Measurements from ENCODE around the gene CPD.
"Not testable (repeated sequence)": the region's sequence is repeated elsewhere in the genome, so short reads cannot be mapped to it uniquely, and the experiment has no call there.

The CPD gene

DNA sequence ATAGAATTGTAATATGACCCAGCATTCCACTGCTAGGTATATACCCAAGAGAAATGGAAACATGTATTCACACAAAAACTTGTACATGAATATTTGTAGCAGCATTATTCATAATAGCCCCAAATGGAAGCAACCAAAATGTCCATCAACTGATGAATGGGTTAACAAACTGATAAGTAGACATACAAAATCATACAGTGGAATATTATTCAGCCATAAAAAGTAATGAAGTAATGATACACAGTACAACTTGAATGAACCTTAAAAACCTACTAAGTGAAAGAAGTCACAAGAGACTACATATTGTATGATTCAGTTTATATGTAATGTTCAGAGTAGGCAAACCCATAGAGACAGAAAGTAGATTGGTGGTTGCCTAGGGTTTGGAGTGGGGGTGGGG lies 58.0 kb downstream of the CPD start:
- DNase-seq = no peak

DNA sequence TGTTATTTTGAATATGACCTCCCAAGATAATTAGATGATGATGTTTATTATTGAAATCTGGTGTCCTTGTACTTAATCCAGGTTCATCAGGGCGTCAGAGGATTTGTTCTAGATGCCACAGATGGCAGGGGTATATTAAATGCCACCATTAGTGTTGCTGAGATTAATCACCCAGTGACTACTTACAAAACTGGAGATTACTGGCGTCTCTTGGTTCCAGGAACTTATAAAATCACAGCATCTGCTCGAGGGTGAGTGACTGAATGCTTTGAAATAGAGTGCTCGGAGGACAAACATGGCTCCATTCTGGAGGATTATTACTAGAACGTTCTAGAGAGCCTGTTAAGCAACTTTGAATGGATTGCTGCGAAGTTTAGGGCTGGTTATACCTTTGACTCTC lies 65.0 kb downstream of the CPD start:
- DNase-seq = peak; percentile 12

DNA sequence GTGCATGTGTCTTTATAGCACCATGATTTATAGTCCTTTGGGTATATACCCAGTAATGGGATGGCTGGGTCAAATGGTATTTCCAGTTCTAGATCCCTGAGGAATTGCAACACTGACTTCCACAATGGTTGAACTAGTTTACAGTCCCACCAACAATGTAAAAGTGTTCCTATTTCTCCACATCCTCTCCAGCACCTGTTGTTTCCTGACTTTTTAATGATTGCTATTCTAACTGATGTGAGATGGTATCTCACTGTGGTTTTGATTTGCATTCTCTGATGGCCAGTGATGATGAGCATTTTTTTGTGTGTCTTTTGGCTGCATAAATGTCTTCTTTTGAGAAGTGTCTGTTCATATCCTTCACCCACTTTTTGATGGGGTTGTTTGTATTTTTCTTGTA lies 67.9 kb downstream of the CPD start:
- DNase-seq = not testable (repeated sequence)

GRCh38 chr17:30449480-30449879 lies 70.8 kb downstream of the CPD start:
- DNase-seq = peak; percentile 46

DNA sequence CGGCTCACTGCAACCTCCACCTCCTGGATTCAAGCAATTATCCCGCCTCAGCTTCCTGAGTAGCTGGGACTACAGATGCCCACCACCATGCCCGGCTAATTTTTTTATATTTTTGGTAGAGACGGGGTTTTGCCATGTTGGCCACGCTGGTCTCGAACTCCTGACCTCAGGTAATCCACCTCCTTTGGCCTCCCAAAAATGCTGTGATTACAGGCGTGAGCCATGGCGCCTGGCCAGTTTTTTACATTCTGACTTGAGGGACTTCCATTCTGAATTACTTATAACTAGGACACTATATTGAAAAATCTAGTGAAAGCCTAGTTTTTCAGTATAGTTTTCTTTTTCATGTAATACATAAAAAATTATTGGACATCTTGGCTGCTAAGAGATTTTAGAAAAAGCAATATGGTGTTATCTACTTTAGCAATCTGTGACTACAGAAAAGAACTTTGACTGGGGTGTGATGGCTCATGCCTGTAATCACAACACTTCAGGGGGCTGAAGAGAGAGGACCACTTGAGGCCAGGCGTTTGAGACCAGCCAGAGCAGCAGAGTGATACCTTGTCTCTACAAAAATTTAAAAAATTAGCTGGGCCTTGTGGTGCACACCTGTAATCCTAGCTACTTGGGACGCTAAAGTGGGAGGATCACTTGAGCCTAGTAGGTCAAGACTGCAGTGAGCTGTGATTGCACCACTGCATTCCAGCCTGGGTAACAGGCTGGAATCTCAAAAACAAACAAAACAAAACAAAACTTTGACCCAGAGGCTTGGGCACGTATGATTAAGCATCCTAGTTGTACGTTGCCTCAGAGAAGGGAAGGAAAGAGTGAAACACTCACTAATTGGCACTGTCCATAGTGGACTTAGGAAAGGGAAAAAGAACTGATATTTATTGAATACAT lies 71.6 kb downstream of the CPD start:
- DNase-seq = no peak

GRCh38 chr17:30454635-30455034 lies 75.9 kb downstream of the CPD start:
- DNase-seq = no peak

DNA sequence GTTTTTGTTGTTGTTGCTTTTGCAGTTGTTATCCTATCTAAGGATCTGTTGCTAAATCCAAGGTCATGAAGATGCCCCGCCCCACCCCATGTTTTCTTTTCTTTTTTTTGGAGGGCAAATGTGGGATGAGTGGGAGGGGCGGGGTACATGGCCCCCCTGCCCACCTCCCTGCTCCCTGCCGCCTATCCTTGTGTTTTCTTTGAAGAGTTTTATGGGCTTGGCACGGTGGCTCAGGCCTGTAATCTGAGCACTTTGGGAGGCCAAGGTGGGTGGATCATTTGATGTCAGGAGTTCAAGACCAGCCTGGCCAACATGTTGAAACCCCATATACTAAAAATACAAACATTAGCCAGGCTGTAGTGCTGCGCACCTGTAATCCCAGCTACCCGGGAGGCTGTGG lies 79.6 kb downstream of the CPD start:
- DNase-seq = no peak

DNA sequence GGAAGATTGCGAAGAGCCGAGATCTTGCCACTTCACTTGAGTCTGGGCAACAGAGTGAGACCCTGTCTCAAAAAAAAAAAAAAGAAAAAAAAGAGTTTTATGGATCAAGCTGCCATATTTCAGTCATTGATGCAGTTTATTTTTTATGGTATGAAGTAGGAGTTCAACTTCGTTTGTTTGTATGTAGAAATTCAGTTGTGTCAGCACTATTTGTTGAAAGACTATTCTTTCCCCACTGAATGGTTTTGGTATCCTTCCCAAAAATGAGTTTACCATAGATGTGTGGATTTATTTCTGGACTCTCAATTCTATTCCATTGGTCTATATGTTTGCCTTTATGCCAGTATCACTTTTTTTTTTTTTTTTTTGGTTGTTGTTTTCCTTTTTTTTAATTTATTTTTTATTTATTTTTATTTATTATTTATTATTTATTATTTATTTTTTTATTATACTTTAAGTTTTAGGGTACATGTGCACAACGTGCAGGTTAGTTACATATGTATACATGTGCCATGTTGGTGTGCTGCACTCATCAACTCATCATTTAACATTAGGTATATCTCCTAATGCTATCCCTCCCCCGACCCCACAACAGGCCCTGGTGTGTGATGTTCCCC lies 80.2 kb downstream of the CPD start:
- DNase-seq = not testable (repeated sequence)

- no peak for DNase-seq
Observed at GRCh38 chr17:30468465-30468864, 89.7 kb downstream of the CPD start.

- no peak for DNase-seq
Observed at GRCh38 chr17:30472238-30472890, 93.6 kb downstream of the CPD start.

DNA sequence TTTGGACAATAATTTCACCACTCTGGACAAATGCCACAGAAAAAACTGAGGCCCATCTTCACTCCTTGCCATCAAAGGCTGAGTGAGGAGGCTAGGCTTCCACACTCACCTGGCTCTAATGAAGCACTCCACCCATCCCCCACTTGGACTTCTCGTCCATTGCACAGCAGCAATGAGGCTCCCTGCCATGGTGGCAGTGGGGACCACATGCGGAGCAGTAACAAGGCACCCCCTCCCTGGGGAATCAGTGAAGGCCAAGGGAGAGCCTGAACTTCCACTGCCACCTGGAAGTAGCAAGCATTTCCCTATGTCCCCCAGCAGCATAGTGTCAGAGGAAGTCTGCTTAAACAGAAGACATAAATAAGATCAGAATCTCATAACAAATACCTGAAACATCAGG lies 96.5 kb downstream of the CPD start:
- no peak for DNase-seq

DNA sequence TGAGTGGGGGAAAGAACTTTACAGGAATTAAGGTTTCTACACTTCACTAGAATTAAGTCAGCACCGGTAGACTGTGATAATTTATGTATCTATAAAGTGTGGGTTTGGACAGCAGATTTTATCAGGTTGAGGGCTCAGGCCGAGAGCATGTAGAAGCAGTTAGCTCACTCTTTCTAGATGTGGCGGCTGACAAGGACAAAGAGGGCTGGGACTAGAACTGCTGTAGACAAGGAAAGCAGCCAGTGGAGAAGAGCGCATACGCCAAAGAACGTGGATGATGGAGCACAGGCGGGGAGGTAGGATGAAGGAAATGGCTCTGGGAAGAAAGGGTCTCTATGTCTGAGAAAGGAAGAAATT lies 98.0 kb downstream of the CPD start:
- no peak for DNase-seq

DNA sequence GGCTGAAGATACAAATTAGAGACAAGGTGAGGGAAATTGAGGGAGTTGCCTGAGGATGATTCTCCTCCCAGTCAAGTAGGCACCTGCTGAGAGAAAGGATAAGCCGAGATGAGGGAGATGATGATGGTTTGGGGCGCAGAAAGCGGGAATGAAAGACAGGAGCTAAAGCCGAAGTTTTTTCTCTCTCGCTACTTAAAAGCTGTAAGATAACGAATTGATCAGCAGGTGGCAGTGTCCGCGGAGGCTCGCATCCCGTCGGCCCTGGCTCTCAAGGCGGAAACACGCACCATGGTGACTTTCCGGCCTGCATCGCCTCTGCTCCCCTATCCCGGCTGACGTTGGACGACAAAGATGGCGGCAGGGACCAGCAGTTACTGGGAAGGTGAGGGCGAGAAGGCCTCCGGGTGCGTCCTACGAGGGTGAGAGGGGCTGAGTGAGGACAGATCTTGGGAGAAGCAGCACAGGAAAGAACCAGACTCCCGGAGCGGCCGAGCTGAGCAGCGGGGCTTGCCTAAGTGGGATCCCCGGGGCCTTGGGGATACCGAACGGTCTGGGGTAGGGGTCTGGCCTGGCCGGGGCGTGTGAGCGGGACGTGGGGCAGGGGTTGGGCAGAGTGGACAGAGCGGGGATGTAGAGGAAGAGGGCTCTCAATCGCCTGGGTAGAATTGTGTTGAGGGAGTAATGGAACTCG lies 98.5 kb downstream of the CPD start, which contains the start of gene GOSR1:
Gene GOSR1 (plus strand): TSS at position 326 of the 691 bp plus-strand sequence. CDS start 26 bp downstream, at position 352.
- DNase-seq = peak; percentile 90

GRCh38 chr17:30477774-30478115 lies 99.0 kb downstream of the CPD start:
- DNase-seq = no peak

- no peak for DNase-seq
Observed at GRCh38 chr17:30482555-30482954, 103.8 kb downstream of the CPD start.

- DNase-seq = no peak
Observed at GRCh38 chr17:30483159-30483558, 104.4 kb downstream of the CPD start.

DNA sequence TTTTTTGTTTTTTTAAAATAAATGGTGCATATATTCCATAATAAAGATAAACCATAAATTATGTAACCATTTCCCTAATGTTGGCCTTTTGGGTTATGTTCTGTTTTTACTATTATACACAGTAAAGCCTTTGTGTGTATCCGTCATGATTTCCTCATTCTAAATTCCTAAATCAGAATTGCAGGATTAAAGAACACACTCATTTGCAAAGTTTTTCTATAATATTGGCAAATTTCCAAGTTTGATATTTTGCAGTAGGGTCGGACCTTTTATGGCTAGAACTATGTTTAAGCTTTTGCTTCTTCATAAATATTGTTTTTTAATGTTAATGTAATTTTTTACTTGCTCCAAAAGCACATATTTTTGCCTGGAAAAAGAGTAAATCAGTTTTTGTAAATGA lies 115.1 kb downstream of the CPD start:
- DNase-seq = no peak

DNA sequence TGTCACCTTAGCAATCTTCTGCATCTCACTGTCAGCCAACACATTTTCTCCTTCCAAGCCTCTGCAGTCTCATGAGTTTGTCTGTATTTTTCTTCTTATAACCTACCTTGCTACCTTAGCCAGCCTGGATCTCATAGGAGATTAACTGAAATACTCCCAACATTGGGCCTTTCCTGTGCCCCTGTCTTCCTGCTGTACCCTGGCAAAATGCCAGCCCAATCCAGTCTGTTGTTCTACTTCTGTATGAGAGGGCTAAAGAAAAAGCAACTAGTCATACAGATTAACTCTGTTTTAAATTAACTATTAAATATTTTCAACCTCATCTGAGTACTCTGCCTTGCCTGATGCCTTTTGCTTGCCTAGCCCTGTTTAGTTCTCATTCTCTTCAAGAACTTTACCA lies 116.9 kb downstream of the CPD start:
- DNase-seq = no peak

GRCh38 chr17:30503558-30503957 lies 124.8 kb downstream of the CPD start:
- no peak for DNase-seq

DNA sequence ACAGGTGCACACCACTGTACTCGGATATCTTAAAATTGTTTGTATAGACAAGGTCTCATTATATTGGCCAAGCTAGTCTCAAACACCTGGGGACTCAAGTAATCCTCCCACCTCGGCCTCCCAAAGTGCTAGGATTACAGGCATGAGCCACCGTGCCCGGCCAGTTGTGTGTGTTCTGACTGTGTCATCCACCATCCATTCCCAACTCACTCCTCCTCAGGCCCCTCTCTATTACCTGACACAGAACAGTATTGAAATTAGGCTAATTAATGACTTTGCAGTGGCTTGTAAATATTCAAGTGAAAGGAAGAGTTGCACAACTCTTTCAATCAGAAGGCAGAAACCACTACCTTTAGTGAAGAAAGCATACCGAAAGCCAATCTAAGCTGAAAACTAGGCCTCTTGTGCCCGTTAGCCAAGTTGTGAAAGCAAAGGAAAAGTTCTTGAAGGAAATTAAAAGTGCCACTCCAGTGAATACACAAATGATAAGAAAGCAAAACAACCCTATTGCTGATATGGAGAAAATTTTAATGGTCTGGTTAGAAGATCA lies 127.2 kb downstream of the CPD start:
- DNase-seq = no peak

GRCh38 chr17:30506481-30506880 lies 127.8 kb downstream of the CPD start:
- no peak for DNase-seq

DNA sequence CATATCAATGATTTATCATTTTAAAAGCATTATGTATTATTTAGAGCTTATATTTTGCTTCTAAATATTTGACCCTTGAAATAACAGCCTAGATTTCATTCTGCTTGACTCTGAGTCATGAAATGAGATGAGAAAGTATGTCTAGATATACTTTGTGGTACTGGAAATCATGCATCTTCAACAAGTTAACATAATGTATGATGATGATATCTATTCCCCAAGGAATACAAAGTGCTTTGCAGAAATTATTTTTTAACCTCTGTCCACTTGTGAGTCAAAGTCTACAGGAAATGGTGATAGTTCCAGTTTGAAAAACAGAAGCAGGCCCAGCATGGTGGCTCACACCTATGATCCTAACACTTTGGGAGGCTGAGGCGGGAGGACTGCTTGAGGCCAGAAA lies 134.6 kb downstream of the CPD start:
- DNase-seq = no peak
